Right hindlimb (tissue), 1 donor: ENCODE measurements around the gene NOS3.
"Not testable (repeated sequence)": the region's sequence is repeated elsewhere in the genome, so short reads cannot be mapped to it uniquely, and the experiment has no call there.

Source experiments
- DNase-seq: peaks from one replicate; pipeline ENCODE4 v3.0.0-alpha.2; 2018

Gene NOS3

GRCh38 chr7:151003572-151003971 is 12.8 kb downstream of the NOS3 start:
- DNase-seq = no peak

GRCh38 chr7:151005566-151005965 is 14.7 kb downstream of the NOS3 start:
- DNase-seq = no peak

GRCh38 chr7:151006590-151007300 is 15.9 kb downstream of the NOS3 start:
- DNase-seq = no peak

GRCh38 chr7:151007469-151007898 is 16.7 kb downstream of the NOS3 start:
- DNase-seq = no peak

- no peak for DNase-seq
Observed at GRCh38 chr7:151008143-151008510, 17.3 kb downstream of the NOS3 start.

GRCh38 chr7:151008511-151009323 is 17.9 kb downstream of the NOS3 start:
- DNase-seq = peak; percentile 54

- no peak for DNase-seq
Observed at GRCh38 chr7:151009327-151010036, 18.7 kb downstream of the NOS3 start.

GRCh38 chr7:151010037-151010306 is 19.2 kb downstream of the NOS3 start:
- no peak for DNase-seq

- no peak for DNase-seq
Observed at GRCh38 chr7:151010307-151011096, 19.7 kb downstream of the NOS3 start.

- DNase-seq = no peak
Observed at GRCh38 chr7:151011097-151011409, 20.2 kb downstream of the NOS3 start.

- not testable (repeated sequence) for DNase-seq
Observed at GRCh38 chr7:151011616-151012015, 20.8 kb downstream of the NOS3 start.

- DNase-seq = no peak
Observed at GRCh38 chr7:151012031-151012692, 21.3 kb downstream of the NOS3 start.

- no peak for DNase-seq
Observed at GRCh38 chr7:151012911-151013347, 22.1 kb downstream of the NOS3 start.

GRCh38 chr7:151013356-151013732 is 22.5 kb downstream of the NOS3 start:
- DNase-seq = no peak

- peak; percentile 89 for DNase-seq
Observed at GRCh38 chr7:151013733-151014497, 23.1 kb downstream of the NOS3 start.

- no peak for DNase-seq
Observed at GRCh38 chr7:151014950-151015349, 24.1 kb downstream of the NOS3 start.

GRCh38 chr7:151015967-151016366 is 25.1 kb downstream of the NOS3 start:
- no peak for DNase-seq

GRCh38 chr7:151016505-151016904 is 25.7 kb downstream of the NOS3 start:
- no peak for DNase-seq

- no peak for DNase-seq
Observed at GRCh38 chr7:151016942-151017341, 26.1 kb downstream of the NOS3 start.

- DNase-seq = no peak
Observed at GRCh38 chr7:151017370-151017952, 26.6 kb downstream of the NOS3 start.

- peak; percentile 82 for DNase-seq
Observed at GRCh38 chr7:151017953-151018420, 27.2 kb downstream of the NOS3 start.
